ENCODE results near the gene LINC01488. TPM values are rescaled to one million over a fixed set of nuclear protein-coding genes. Genes with fewer than 3 reads are reported as not detected.

Gene LINC01488
- total RNA-seq, 4 donors from 2014 or later = not detected

- intact Hi-C loops (cut with DNase I; ENCODE audit: low total_unique reads) = no loop called here
- no peaks in the 10 kb centered on the region for H3K9me3 ChIP-seq
- no peak for DNase-seq
- no peaks in the 10 kb centered on the region for H3K27me3 ChIP-seq
- in situ Hi-C loops (cut with MboI; ENCODE audit: low pct_ligation_motif_present in 1 of 4, low pct_unique_long_range_greater_than_20kb in 1 of 4, low sequenced_read_pairs in 3 of 4) = no loop called here
- no peaks in the 10 kb centered on the region for H3K4me1 ChIP-seq
- H3K27ac ChIP-seq = no peak overlapping the region
- no peaks in the 10 kb centered on the region for H3K36me3 ChIP-seq
- 93 to 94% methylated on average over 5 of the region's 5 CpGs for WGBS, 2 donors (ENCODE audit: low coverage in 1 of 2)
- TF ChIP-seq POLR2AphosphoS5 (IDR thresholded peaks at IDR 0.05) (no peak), EP300 (IDR thresholded peaks at IDR 0.05; ENCODE audit: low read depth) (no peak), CTCF (IDR thresholded peaks at IDR 0.05) (no peak), POLR2A (IDR thresholded peaks at IDR 0.05) (no peak)
- no peak overlapping the region for H3K4me3 ChIP-seq
These were observed 36.9 kb downstream of the LINC01488 start for GRCh38 chr11:69518081-69518950.

DNA sequence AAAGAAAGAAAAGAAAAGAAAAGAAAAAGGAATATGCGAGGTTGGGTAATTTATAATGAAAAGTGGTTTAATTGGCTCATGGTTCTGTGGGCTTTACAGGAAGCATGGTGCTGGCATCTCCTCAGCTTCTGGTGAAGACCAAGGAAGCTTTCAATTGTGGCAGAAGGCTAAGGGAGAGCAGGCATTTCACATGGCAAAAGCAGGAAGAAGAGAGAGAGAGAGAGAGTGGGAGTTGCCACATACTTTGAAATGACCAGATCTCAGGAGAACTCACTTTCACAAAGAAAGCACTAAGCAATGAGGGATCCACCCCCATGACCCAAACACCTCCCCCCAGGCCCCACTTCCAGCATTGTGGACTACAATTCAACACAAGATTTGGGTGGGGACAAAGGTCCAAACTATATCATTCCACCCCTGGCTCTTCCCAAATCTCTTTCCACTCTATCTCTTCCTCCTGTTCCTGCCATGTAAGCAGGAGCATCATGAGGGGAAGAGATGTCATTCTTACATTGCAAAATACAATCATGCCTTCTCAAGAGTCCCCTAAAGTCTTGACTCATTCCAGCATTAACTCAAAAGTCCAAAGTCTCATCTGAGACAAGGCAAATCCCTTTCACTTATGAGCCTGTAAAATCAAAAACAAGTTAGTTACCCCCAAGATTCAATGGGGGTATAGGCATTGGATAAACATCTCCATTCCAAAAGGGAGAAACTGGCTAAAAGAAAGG, 38.9 kb downstream of the LINC01488 start:
- Histone ChIP-seq H3K27me3 (no peaks in the 10 kb centered on the region), H3K4me3 (no peak overlapping the region), H3K27ac (no peak overlapping the region), H3K4me1 (no peaks in the 10 kb centered on the region), H3K36me3 (no peaks in the 10 kb centered on the region), H3K9me3 (no peaks in the 10 kb centered on the region)
- 80 to 89% methylated on average over 1 of the region's 1 CpG for WGBS, 2 donors (ENCODE audit: low coverage in 1 of 2)
- no peak for DNase-seq
- no peak for TF ChIP-seq POLR2A (IDR thresholded peaks at IDR 0.05)
- in situ Hi-C loops (cut with MboI; ENCODE audit: low pct_ligation_motif_present in 1 of 4, low pct_unique_long_range_greater_than_20kb in 1 of 4, low sequenced_read_pairs in 3 of 4) = no loop called here
- intact Hi-C loops (cut with DNase I; ENCODE audit: low total_unique reads) = no loop called here

DNA sequence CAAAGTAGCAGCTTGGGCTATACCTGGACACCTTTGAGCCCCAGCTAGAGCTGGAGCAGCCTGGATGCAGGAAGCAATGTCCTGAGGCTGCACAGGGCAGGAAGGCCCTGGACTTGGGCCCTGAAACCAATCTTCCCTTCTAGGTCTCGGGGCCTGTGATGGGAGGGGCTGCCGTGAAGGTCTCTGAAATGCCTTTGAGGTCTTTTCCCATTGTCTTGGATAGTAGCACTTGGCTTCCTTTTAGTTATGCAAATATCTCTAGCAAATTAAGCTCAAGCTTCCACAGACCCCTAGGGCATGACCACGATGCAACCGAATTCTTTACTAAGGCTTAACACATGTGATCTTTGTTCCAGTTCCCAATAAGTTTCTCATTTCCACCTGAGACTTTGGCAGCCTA, 40.0 kb downstream of the LINC01488 start:
- no peaks in the 10 kb centered on the region for H3K4me1 ChIP-seq
- no peaks in the 10 kb centered on the region for H3K9me3 ChIP-seq
- H3K27me3 ChIP-seq = no peaks in the 10 kb centered on the region
- no peak overlapping the region for H3K27ac ChIP-seq
- DNase-seq = no peak
- no peak overlapping the region for H3K4me3 ChIP-seq
- TF ChIP-seq POLR2AphosphoS5 (IDR thresholded peaks at IDR 0.05) (no peak), CTCF (IDR thresholded peaks at IDR 0.05) (no peak), EP300 (IDR thresholded peaks at IDR 0.05; ENCODE audit: low read depth) (no peak), POLR2A (IDR thresholded peaks at IDR 0.05) (no peak)
- intact Hi-C loops (cut with DNase I; ENCODE audit: low total_unique reads) = no loop called here
- WGBS, 2 donors (ENCODE audit: low coverage in 1 of 2) = 77 to 92% methylated on average over 2 to 4 of the region's 4 CpGs
- in situ Hi-C loops (cut with MboI; ENCODE audit: low pct_ligation_motif_present in 1 of 4, low pct_unique_long_range_greater_than_20kb in 1 of 4, low sequenced_read_pairs in 3 of 4) = no loop called here
- no peaks in the 10 kb centered on the region for H3K36me3 ChIP-seq

DNA sequence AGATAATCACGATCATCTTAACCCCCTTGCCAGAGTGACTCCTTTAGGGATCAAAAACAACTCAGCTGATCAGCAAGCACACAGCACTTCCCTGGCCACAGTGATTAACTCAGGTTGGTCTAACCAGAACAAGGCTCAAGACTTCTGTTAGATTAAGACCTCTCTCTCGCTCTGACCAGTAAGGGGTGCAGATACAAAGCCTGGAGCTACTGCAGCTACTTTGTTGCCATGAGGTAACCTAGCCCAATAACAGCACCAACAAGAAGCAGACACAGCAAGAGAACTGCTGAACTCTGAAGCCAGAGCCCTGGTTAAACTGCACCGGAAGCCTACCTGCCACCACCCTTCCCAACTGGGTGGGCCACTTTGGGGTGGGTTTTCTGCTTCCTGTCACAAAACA, 42.0 kb downstream of the LINC01488 start:
- H3K9me3 ChIP-seq = no peaks in the 10 kb centered on the region
- TF ChIP-seq EP300 (IDR thresholded peaks at IDR 0.05; ENCODE audit: low read depth) (no peak), POLR2A (IDR thresholded peaks at IDR 0.05) (no peak), CTCF (IDR thresholded peaks at IDR 0.05) (no peak), POLR2AphosphoS5 (IDR thresholded peaks at IDR 0.05) (no peak)
- no peaks in the 10 kb centered on the region for H3K36me3 ChIP-seq
- H3K27me3 ChIP-seq = no peaks in the 10 kb centered on the region
- in situ Hi-C loops (cut with MboI; ENCODE audit: low pct_ligation_motif_present in 1 of 4, low pct_unique_long_range_greater_than_20kb in 1 of 4, low sequenced_read_pairs in 3 of 4) = no loop called here
- intact Hi-C loops (cut with DNase I; ENCODE audit: low total_unique reads) = no loop called here
- 90% methylated on average over 3 of the region's 3 CpGs; no CpG with 5 or more reads in 1 of the 2 donors for WGBS, 2 donors (ENCODE audit: low coverage in 1 of 2)
- no peak overlapping the region for H3K4me3 ChIP-seq
- DNase-seq = no peak
- H3K27ac ChIP-seq = no peak overlapping the region
- no peaks in the 10 kb centered on the region for H3K4me1 ChIP-seq

All from transverse colon (tissue), 4 donors.